RWPE1 (cell line): ENCODE results near the gene MTMR3.

Experiments
- CTCF ChIA-PET: fragments of 350-600 bp; sonication (Branson Sonifier 250); formaldehyde crosslinking; extraction: SDS; loops from one replicate; lab custom pipeline; 2021; lab: Yijun Ruan, JAX
- POLR2A ChIA-PET: fragments of 400-600 bp; formaldehyde crosslinking; extraction: SDS; loops from one replicate; lab custom pipeline; 2020; ENCODE audit warnings: antibody characterized with exemption; ENCODE audit not compliant: low non-redundant PET; lab: Yijun Ruan, JAX
- DNase-seq: peaks from one replicate; pipeline ENCODE4 v3.0.0; 2012; ENCODE audit warnings: low spot score
- H3K27ac ChIP-seq: fragments of 450-650 bp; 2 replicates; pipeline ENCODE4 v1.5.1; 2017
- CTCF ChIP-seq: fragments of 450-650 bp; conservative IDR thresholded peaks from 2 replicates; pipeline ENCODE4 v1.5.1; 2017; ENCODE audit warnings: low read depth, mild to moderate bottlenecking

The MTMR3 gene

GRCh38 chr22:30038219-30038618 lies 155.2 kb downstream of the MTMR3 start:
- DNase-seq: peak; percentile 34
- ChIA-PET POLR2A (no interaction called here), CTCF (interaction anchor here (0.6 kb wide), 1 partner anchor 602 kb away, joined by 4 read pairs; no protein-coding TSS in a partner anchor)
- no peak for TF ChIP-seq CTCF
- H3K27ac ChIP-seq: no peak overlapping the region

GRCh38 chr22:30040499-30041260 lies 157.7 kb downstream of the MTMR3 start:
- no peak for DNase-seq
- TF ChIP-seq CTCF: no peak
- CTCF ChIA-PET: no interaction called here
- POLR2A ChIA-PET: no interaction called here
- H3K27ac ChIP-seq: no peak overlapping the region

- TF ChIP-seq CTCF: no peak
- H3K27ac ChIP-seq: no peak overlapping the region
- no peak for DNase-seq
- ChIA-PET CTCF (no interaction called here), POLR2A (no interaction called here)
Measured at GRCh38 chr22:30041475-30041874, 158.5 kb downstream of the MTMR3 start.

GRCh38 chr22:30041881-30042280 lies 158.9 kb downstream of the MTMR3 start:
- H3K27ac ChIP-seq: no peak overlapping the region
- POLR2A ChIA-PET: no interaction called here
- CTCF ChIA-PET: no interaction called here
- DNase-seq: no peak
- TF ChIP-seq CTCF: no peak

GRCh38 chr22:30043161-30043560 lies 160.2 kb downstream of the MTMR3 start:
- CTCF ChIA-PET: interaction anchor here (0.6 to 0.7 kb wide), 2 partner anchors 51 to 336 kb away, joined by 3 read pairs; no protein-coding TSS in a partner anchor
- no peak overlapping the region for H3K27ac ChIP-seq
- DNase-seq: no peak
- no peak for TF ChIP-seq CTCF
- POLR2A ChIA-PET: no interaction called here

- DNase-seq: peak; percentile 58
- CTCF ChIA-PET: no interaction called here
Measured at GRCh38 chr22:30044369-30044768, 161.4 kb downstream of the MTMR3 start.

More at GRCh38 chr22:30044369-30044768, 161.4 kb downstream of the MTMR3 start:
- POLR2A ChIA-PET: no interaction called here
- H3K27ac ChIP-seq: no peak overlapping the region
- no peak for TF ChIP-seq CTCF
